ENCODE results near the gene FHL3. TPM values are rescaled to one million over a fixed set of nuclear protein-coding genes. Genes with fewer than 3 reads are reported as not detected.
A peak's percentile ranks its signal among the peaks of the same experiment; 100 is the strongest.

FHL3 gene
- total and polyA plus RNA-seq, 2 experiments from 2014 or later, result 28.3 to 49.0 TPM

GRCh38 chr1:38029081-38029681, 23.9 kb upstream of the FHL3 start:
- Histone ChIP-seq H3K9me2 (ENCODE audit: insufficient read depth) (no peaks in the 10 kb centered on the region; the same call in 1 of the 2 replicates), H3K4me1 (ENCODE audit: insufficient read depth) (peaks cover 34% of the 10 kb centered on the region), H3K4me2 (peak overlapping the region; percentile 77), H3K4me3 (peak overlapping the region; percentile 46; the same call in 1 of the 2 replicates), H3K27ac (ENCODE audit: low read depth) (peak overlapping the region; percentile 66; the same call in 1 of the 2 replicates), H3K79me2 (replicated peaks; ENCODE audit: insufficient read depth) (no peaks in the 10 kb centered on the region), H4K20me1 (replicated peaks; ENCODE audit: insufficient read depth) (no peaks in the 10 kb centered on the region; the same call in 1 of the 2 replicates), H3F3A (replicated peaks; ENCODE audit: low read depth) (peaks cover 27% of the 10 kb centered on the region), H2AFZ (peak overlapping the region; percentile 66; the same call in 1 of the 2 replicates), H3K36me3 (ENCODE audit: insufficient read depth) (peaks cover 8% of the 10 kb centered on the region), H3K27me3 (ENCODE audit: insufficient read depth) (no peaks in the 10 kb centered on the region)
- TF ChIP-seq, protein P1, sequence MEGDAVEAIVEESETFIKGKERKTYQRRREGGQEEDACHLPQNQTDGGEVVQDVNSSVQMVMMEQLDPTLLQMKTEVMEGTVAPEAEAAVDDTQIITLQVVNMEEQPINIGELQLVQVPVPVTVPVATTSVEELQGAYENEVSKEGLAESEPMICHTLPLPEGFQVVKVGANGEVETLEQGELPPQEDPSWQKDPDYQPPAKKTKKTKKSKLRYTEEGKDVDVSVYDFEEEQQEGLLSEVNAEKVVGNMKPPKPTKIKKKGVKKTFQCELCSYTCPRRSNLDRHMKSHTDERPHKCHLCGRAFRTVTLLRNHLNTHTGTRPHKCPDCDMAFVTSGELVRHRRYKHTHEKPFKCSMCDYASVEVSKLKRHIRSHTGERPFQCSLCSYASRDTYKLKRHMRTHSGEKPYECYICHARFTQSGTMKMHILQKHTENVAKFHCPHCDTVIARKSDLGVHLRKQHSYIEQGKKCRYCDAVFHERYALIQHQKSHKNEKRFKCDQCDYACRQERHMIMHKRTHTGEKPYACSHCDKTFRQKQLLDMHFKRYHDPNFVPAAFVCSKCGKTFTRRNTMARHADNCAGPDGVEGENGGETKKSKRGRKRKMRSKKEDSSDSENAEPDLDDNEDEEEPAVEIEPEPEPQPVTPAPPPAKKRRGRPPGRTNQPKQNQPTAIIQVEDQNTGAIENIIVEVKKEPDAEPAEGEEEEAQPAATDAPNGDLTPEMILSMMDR (conservative IDR thresholded peaks at IDR 0.05; ENCODE audit: low read depth in 2 of 2), result peak in 1 of 2 experiments; percentile 65; a peak in 2 of 4 replicates
- TF ChIP-seq EZH2 (IDR thresholded peaks at IDR 0.05; ENCODE audit: low read depth, unreplicated experiment) (no peak), EZH2phosphoT487 (IDR thresholded peaks at IDR 0.05; ENCODE audit: unreplicated experiment) (no peak)
- Mint-ChIP-seq H3K27ac (peak overlapping the region; percentile 84), H3K36me3 (ENCODE audit: low read depth) (peaks cover 17% of the 10 kb centered on the region), H3K9me3 (no peaks in the 10 kb centered on the region; the same call in 2 of the 3 replicates), H3K27me3 (ENCODE audit: insufficient read depth, low read depth, poor library complexity) (peaks cover 14% of the 10 kb centered on the region), H3K4me3 (peak overlapping the region; percentile 51), H3K4me1 (peaks cover 53% of the 10 kb centered on the region)
- peak; percentile 88 for DNase-seq (ENCODE audit: low spot score)
- ATAC-seq, result peak; percentile 83

GRCh38 chr1:38028671-38029070, 23.4 kb upstream of the FHL3 start:
- peak overlapping the region; percentile 46; the same call in 1 of the 2 replicates for H3K4me3 ChIP-seq
- no peaks in the 10 kb centered on the region for H3K79me2 ChIP-seq (replicated peaks; ENCODE audit: insufficient read depth)
- peak; percentile 49 for DNase-seq (ENCODE audit: low spot score)
- Mint-ChIP-seq H3K9me3 (no peaks in the 10 kb centered on the region; the same call in 2 of the 3 replicates), H3K4me3 (peak overlapping the region; percentile 24; the same call in 1 of the 3 replicates), H3K36me3 (ENCODE audit: low read depth) (peaks cover 22% of the 10 kb centered on the region), H3K27ac (peak overlapping the region; percentile 32; the same call in 1 of the 2 replicates), H3K27me3 (ENCODE audit: insufficient read depth, low read depth, poor library complexity) (peaks cover 14% of the 10 kb centered on the region), H3K4me1 (peaks cover 53% of the 10 kb centered on the region)
- H3K4me1 ChIP-seq (ENCODE audit: insufficient read depth), result peaks cover 34% of the 10 kb centered on the region
- H3K27me3 ChIP-seq (ENCODE audit: insufficient read depth), result no peaks in the 10 kb centered on the region
- H2AFZ ChIP-seq, result no peak overlapping the region
- no peaks in the 10 kb centered on the region; the same call in 1 of the 2 replicates for H4K20me1 ChIP-seq (replicated peaks; ENCODE audit: insufficient read depth)
- ATAC-seq, result peak; percentile 7
- 0 out of 2 replicates have a peak overlapping the region, but pooled peaks have one; percentile 3 for H3K27ac ChIP-seq (ENCODE audit: low read depth)
- H3F3A ChIP-seq (replicated peaks; ENCODE audit: low read depth), result peaks cover 27% of the 10 kb centered on the region
- peak overlapping the region; percentile 77 for H3K4me2 ChIP-seq
- TF ChIP-seq CREB1 (CRISPR knock-in tag; IDR thresholded peaks at IDR 0.05; ENCODE audit: low read depth), result no peak
- TF ChIP-seq, protein P1 (conservative IDR thresholded peaks at IDR 0.05; ENCODE audit: low read depth in 2 of 2), result peak; percentile 45 to 50
- peaks cover 13% of the 10 kb centered on the region for H3K36me3 ChIP-seq (ENCODE audit: insufficient read depth)
- H3K9me2 ChIP-seq (ENCODE audit: insufficient read depth), result no peaks in the 10 kb centered on the region

Measured in GM23338 (cell line).